ENCODE measurements around the gene SREK1IP1. TPM values are rescaled to one million over a fixed set of nuclear protein-coding genes. Genes with fewer than 3 reads are reported as not detected.

SREK1IP1 gene
- total RNA-seq: 17.2 to 21.9 TPM (median 20.8 TPM) in 3 replicates
- long read RNA-seq, full-length matches to known transcripts: 11 of 20 reads
- long read RNA-seq, partial matches to known transcripts: 8 of 20 reads
- long read RNA-seq, other reads (novel, unspliced or antisense): 1 of 20 reads

DNA sequence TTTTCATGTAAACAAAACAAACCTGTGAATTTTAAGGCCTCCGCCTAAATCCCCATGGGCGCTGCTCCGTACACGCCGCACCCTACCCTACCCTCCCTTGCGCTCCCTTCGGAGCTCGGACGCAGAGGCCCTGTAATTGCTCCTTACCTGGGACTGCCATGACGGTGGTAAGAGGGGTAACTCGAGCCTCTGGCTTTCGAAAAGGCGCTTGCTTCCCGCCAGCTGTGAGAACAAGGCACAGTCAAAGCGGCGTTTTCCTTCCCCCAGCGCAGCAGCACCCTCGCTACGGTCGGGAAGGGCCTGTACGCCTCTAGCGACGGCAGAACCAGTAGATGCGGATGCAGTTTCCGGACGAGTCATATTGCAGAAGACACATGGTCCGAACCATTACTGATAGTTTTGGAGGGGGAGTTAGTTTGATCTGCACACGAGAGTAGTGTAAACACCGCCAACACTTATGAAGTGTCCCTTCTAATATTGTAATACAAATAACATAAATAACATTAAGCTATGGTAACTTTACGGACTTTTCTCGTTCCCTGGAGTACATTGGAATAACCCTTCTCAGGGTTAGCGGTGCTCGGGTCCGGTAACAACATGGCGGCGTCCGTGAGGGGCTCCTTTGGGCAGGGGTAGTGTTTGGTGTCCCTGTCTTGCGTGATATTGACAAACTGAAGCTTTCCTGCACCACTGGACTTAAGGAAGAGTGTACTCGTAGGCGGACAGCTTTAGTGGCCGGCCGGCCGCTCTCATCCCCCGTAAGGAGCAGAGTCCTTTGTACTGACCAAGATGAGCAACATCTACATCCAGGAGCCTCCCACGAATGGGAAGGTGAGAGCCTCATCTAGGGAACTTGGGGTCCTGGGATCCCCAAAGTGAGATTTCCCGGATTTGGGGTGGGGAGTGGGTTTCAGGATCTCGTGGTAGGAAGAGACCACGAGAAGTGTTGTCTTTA, at the start of gene SREK1IP1, which contains the start of gene CWC27:
SREK1IP1 (minus strand) TSS at position 334 of the 955 bp plus-strand sequence; CDS start at position 160, 174 bp downstream.
CWC27 (plus strand) TSS at position 573 of the 955 bp plus-strand sequence; CDS start at position 790, 217 bp downstream.
- H3K27ac Mint-ChIP-seq (ENCODE audit: unreplicated experiment): peak within 1 kb of the TSS; percentile 94
- peaks cover 43% of the 10 kb centered on the region for H3K4me1 Mint-ChIP-seq (ENCODE audit: low read depth)
- peaks cover 13% of the 10 kb centered on the region for H3K36me3 Mint-ChIP-seq (ENCODE audit: low read depth)
- H3K27me3 Mint-ChIP-seq (ENCODE audit: low read depth): no peaks in the 10 kb centered on the region
- DNase-seq (ENCODE audit: low spot score): no peak
- H3K4me3 Mint-ChIP-seq (ENCODE audit: unreplicated experiment): peak within 1 kb of the TSS; percentile 92
- TF ChIP-seq, protein P1, sequence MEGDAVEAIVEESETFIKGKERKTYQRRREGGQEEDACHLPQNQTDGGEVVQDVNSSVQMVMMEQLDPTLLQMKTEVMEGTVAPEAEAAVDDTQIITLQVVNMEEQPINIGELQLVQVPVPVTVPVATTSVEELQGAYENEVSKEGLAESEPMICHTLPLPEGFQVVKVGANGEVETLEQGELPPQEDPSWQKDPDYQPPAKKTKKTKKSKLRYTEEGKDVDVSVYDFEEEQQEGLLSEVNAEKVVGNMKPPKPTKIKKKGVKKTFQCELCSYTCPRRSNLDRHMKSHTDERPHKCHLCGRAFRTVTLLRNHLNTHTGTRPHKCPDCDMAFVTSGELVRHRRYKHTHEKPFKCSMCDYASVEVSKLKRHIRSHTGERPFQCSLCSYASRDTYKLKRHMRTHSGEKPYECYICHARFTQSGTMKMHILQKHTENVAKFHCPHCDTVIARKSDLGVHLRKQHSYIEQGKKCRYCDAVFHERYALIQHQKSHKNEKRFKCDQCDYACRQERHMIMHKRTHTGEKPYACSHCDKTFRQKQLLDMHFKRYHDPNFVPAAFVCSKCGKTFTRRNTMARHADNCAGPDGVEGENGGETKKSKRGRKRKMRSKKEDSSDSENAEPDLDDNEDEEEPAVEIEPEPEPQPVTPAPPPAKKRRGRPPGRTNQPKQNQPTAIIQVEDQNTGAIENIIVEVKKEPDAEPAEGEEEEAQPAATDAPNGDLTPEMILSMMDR (IDR thresholded peaks at IDR 0.05): peak; percentile 50
- H3K9me3 Mint-ChIP-seq (ENCODE audit: low read depth): no peaks in the 10 kb centered on the region

DNA sequence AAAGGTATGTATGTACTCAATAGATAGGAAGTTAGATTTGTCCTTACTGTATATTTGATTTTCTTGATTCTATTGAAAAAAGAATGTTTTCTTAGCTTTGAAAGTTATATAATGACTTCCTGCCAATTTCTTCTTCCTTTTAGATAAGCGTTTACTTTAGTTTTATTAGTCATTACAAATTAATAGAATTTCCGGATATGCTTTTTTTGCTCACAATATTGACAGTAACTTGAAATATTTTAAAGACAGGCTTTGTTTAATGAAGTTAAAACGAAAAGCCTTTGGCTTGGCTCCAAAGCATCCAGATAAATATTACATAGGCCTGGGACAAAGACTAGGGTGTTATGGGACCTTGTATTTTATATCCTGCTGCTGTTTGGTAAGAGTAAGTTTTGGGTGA, 49.8 kb upstream of the SREK1IP1 start:
- H3K4me3 Mint-ChIP-seq (ENCODE audit: unreplicated experiment): no peak overlapping the region
- H3K27ac Mint-ChIP-seq (ENCODE audit: unreplicated experiment): no peak overlapping the region
- peaks cover 17% of the 10 kb centered on the region for H3K4me1 Mint-ChIP-seq (ENCODE audit: low read depth)
- TF ChIP-seq, protein P1 (IDR thresholded peaks at IDR 0.05): no peak
- no peaks in the 10 kb centered on the region for H3K27me3 Mint-ChIP-seq (ENCODE audit: low read depth)
- H3K9me3 Mint-ChIP-seq (ENCODE audit: low read depth): no peaks in the 10 kb centered on the region
- DNase-seq (ENCODE audit: low spot score): no peak
- H3K36me3 Mint-ChIP-seq (ENCODE audit: low read depth): peaks cover 2% of the 10 kb centered on the region

DNA sequence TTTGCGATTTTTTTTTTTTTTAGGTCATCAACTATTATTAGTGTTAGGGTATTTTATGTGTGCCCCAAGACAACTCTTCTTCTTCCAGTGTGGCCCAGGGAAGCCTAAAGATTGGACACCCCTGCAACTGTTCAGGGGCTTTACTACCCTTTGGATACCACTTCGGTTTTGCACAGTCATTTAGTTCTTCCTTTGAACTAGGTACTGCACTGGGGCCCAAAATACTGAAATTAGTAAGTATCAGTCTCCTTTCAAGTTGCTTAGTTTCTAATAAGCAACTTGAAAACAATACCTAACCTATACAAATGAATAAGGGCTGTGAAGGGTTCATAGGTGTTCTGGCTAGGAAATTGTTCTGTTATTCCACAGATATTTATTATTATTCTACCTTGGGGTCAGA, 45.6 kb upstream of the SREK1IP1 start:
- Mint-ChIP-seq H3K9me3 (ENCODE audit: low read depth) (no peaks in the 10 kb centered on the region), H3K4me3 (ENCODE audit: unreplicated experiment) (no peak overlapping the region), H3K27ac (ENCODE audit: unreplicated experiment) (peak overlapping the region; percentile 74), H3K4me1 (ENCODE audit: low read depth) (peaks cover 16% of the 10 kb centered on the region), H3K27me3 (ENCODE audit: low read depth) (no peaks in the 10 kb centered on the region), H3K36me3 (ENCODE audit: low read depth) (peaks cover 7% of the 10 kb centered on the region)
- no peak for DNase-seq (ENCODE audit: low spot score)
- TF ChIP-seq, protein P1 (IDR thresholded peaks at IDR 0.05): no peak

DNA sequence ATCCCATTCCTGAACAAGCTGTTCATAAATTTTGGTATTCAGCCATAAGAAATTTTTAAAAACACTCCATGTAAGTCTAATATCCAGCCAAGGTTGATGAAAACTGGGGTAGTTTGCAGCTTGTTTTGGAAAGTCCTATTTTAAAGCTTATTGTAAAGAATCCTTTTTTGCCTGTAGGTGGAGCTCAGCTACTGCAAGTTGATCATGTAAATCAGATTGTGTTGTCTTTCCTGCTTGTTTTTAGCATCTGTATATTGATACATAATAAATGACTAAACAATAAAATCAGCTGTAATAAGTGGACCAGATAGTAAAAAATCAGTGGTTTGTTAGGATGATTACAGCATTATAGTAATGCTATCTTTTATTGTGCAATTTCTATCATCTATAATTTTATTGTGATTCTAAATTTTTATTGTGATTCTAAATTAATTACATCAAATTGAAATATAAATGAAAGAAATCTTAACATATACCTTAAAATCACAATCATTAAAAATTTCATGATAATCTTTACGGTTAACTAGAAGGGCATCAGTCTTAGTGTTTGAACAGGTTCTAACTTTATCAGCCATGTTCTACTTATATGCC, 42.7 kb upstream of the SREK1IP1 start:
- peaks cover 17% of the 10 kb centered on the region for H3K4me1 Mint-ChIP-seq (ENCODE audit: low read depth)
- H3K36me3 Mint-ChIP-seq (ENCODE audit: low read depth): peaks cover 7% of the 10 kb centered on the region
- TF ChIP-seq, protein P1 (IDR thresholded peaks at IDR 0.05): peak; percentile 96
- no peak overlapping the region for H3K4me3 Mint-ChIP-seq (ENCODE audit: unreplicated experiment)
- no peak overlapping the region for H3K27ac Mint-ChIP-seq (ENCODE audit: unreplicated experiment)
- no peak for DNase-seq (ENCODE audit: low spot score)
- H3K9me3 Mint-ChIP-seq (ENCODE audit: low read depth): no peaks in the 10 kb centered on the region
- no peaks in the 10 kb centered on the region for H3K27me3 Mint-ChIP-seq (ENCODE audit: low read depth)

DNA sequence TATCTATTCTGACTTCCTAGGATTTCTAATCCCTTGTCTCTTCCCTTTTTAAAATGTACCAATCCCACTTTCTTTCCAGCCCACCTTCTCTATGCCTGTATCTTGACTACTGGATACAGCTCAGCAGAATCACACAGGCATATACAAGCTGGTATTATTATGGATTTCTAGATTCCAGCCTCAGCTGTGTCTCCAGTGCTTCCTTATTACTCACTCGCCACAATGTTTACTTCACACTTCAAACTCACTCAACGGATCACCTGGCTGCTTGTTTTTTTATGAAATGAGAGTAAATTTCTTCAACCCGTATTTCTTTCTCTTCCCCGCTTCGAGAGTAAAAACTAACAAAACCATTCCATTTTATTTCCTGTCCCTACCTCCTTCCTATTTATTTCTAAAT, 39.0 kb upstream of the SREK1IP1 start:
- Mint-ChIP-seq H3K9me3 (ENCODE audit: low read depth) (no peaks in the 10 kb centered on the region), H3K27ac (ENCODE audit: unreplicated experiment) (peak overlapping the region; percentile 5), H3K27me3 (ENCODE audit: low read depth) (no peaks in the 10 kb centered on the region), H3K4me3 (ENCODE audit: unreplicated experiment) (no peak overlapping the region), H3K4me1 (ENCODE audit: low read depth) (peaks cover 6% of the 10 kb centered on the region), H3K36me3 (ENCODE audit: low read depth) (peaks cover 7% of the 10 kb centered on the region)
- TF ChIP-seq, protein P1 (IDR thresholded peaks at IDR 0.05): no peak
- DNase-seq (ENCODE audit: low spot score): no peak

All from chondrocyte (in vitro differentiated cells).